GM12873 (cell line): ENCODE data around the gene SPTSSB.

Experiments
- CTCF ChIP-seq: IDR thresholded peaks from 2 replicates; pipeline ENCODE4 v1.5.1; 2012; ENCODE audit warnings: low read depth, mild to moderate bottlenecking, moderate library complexity, low read length, control low read depth; ENCODE audit not compliant: insufficient read depth; ENCODE audit errors: missing control alignments

Gene SPTSSB

GRCh38 chr3:161320837-161321236 is 50.5 kb downstream of the SPTSSB start:
- no peak for TF ChIP-seq CTCF

GRCh38 chr3:161319867-161320266 is 51.5 kb downstream of the SPTSSB start:
- no peak for TF ChIP-seq CTCF

GRCh38 chr3:161317077-161317476 is 54.2 kb downstream of the SPTSSB start:
- TF ChIP-seq CTCF: no peak

GRCh38 chr3:161316006-161316689 is 55.2 kb downstream of the SPTSSB start:
- no peak for TF ChIP-seq CTCF

- no peak for TF ChIP-seq CTCF
These were observed 56.4 kb downstream of the SPTSSB start for GRCh38 chr3:161314836-161315395.

- TF ChIP-seq CTCF: no peak
These were observed 60.5 kb downstream of the SPTSSB start for GRCh38 chr3:161310649-161311423.

- TF ChIP-seq CTCF: peak; percentile 70
These were observed 66.0 kb downstream of the SPTSSB start for GRCh38 chr3:161305095-161305991.
